Astrocyte (in vitro differentiated cells and primary cell): Measurements from ENCODE around the gene OSMR.

ENCODE experiments used
- EZH2 ChIP-seq: IDR thresholded peaks from 2 replicates; pipeline ENCODE4 v1.6.1; 2012; ENCODE audit warnings: mild to moderate bottlenecking, low read length, inconsistent platforms; ENCODE audit not compliant: insufficient read depth
- TF ChIP-seq, protein P1 (sequence below): IDR thresholded peaks from 2 replicates; pipeline ENCODE4 v1.5.1; 2011; ENCODE audit warnings: low read depth, mild to moderate bottlenecking, inconsistent platforms, low read length, moderate library complexity; ENCODE audit not compliant: insufficient read depth

DNA sequence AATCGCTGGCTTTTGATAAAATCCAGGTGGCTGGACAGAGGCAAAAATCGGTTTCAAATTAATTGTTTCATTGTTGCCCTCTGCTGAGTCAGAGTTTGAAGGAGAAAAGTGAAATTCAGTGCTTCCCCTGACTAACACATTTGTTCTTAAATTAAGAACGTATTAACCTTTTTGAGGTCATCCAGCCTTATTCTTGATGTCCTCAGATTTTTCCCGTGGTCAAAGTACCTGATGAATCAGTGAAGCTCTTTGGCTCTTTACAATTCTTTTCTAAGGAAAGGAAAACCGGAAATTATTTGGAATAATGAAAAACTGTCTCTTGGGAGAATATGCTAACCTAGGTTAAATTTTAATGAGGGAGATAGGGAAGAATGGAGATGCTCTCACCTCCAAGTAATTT, 21.6 kb downstream of the OSMR start:
- TF ChIP-seq, protein P1, sequence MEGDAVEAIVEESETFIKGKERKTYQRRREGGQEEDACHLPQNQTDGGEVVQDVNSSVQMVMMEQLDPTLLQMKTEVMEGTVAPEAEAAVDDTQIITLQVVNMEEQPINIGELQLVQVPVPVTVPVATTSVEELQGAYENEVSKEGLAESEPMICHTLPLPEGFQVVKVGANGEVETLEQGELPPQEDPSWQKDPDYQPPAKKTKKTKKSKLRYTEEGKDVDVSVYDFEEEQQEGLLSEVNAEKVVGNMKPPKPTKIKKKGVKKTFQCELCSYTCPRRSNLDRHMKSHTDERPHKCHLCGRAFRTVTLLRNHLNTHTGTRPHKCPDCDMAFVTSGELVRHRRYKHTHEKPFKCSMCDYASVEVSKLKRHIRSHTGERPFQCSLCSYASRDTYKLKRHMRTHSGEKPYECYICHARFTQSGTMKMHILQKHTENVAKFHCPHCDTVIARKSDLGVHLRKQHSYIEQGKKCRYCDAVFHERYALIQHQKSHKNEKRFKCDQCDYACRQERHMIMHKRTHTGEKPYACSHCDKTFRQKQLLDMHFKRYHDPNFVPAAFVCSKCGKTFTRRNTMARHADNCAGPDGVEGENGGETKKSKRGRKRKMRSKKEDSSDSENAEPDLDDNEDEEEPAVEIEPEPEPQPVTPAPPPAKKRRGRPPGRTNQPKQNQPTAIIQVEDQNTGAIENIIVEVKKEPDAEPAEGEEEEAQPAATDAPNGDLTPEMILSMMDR, result no peak
- no peak for TF ChIP-seq EZH2
